ENCODE results near the gene LMF1.

The LMF1 gene

DNA sequence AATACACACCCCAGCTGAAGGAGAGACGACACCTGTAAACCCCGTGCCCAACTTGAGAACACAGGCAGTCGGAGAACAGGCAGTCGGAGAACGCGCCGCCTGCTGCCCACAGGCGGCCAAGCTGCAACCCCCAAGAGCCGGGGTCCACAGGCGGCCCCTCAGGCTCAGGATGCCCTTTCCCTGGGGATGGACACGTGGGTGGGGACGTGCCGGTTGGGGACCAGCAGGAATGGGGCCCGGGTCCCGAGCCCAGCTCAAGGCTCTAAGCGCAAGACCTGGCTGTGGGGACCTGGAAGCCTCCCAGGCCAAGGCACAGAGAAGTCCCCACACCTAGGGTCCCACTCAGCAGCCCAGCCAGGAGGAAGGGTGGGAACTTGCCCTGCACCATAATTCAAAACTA lies 90.8 kb downstream of the LMF1 start:
- DNase-seq (ENCODE audit: low spot score) = no peak
- no peak overlapping the region for H3K4me3 ChIP-seq (ENCODE audit: severe bottlenecking)
- TF ChIP-seq, protein P1, sequence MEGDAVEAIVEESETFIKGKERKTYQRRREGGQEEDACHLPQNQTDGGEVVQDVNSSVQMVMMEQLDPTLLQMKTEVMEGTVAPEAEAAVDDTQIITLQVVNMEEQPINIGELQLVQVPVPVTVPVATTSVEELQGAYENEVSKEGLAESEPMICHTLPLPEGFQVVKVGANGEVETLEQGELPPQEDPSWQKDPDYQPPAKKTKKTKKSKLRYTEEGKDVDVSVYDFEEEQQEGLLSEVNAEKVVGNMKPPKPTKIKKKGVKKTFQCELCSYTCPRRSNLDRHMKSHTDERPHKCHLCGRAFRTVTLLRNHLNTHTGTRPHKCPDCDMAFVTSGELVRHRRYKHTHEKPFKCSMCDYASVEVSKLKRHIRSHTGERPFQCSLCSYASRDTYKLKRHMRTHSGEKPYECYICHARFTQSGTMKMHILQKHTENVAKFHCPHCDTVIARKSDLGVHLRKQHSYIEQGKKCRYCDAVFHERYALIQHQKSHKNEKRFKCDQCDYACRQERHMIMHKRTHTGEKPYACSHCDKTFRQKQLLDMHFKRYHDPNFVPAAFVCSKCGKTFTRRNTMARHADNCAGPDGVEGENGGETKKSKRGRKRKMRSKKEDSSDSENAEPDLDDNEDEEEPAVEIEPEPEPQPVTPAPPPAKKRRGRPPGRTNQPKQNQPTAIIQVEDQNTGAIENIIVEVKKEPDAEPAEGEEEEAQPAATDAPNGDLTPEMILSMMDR (IDR thresholded peaks at IDR 0.05; ENCODE audit: poor library complexity, severe bottlenecking) = no peak
- no peak for ATAC-seq (ENCODE audit: low read depth)
- peaks cover 5% of the 10 kb centered on the region for H3K9me3 ChIP-seq (ENCODE audit: severe bottlenecking)
- H3K27me3 ChIP-seq (ENCODE audit: insufficient read depth, poor library complexity, severe bottlenecking) = no peaks in the 10 kb centered on the region
- H3K27ac ChIP-seq (ENCODE audit: poor library complexity, severe bottlenecking) = no peak overlapping the region
- no peaks in the 10 kb centered on the region for H3K36me3 ChIP-seq (ENCODE audit: low read depth)
- no peaks in the 10 kb centered on the region for H3K4me1 ChIP-seq (ENCODE audit: insufficient read depth, poor library complexity, severe bottlenecking)

DNA sequence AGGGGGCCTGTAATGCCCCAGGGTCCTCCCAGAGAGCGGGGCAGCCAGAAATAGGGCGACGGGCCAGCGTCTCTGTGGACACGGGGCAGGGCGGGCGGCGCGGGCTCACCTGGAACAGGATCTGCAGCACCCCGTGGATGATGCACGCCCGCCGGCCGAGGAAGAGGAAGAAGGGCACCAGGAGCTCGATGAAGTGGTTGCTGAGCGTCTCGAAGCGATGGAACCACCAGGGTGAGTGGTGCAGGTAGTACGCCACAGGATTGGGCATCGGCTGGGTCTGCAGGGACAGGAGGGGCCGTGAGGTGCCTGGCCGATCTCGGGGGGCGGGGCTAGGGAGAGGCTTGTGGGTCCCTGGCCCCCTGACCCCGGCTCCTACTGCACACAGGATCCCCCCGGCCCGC lies 91.3 kb downstream of the LMF1 start:
- H3K4me1 ChIP-seq (ENCODE audit: insufficient read depth, poor library complexity, severe bottlenecking) = no peaks in the 10 kb centered on the region
- H3K27me3 ChIP-seq (ENCODE audit: insufficient read depth, poor library complexity, severe bottlenecking) = no peaks in the 10 kb centered on the region
- TF ChIP-seq, protein P1 (IDR thresholded peaks at IDR 0.05; ENCODE audit: poor library complexity, severe bottlenecking) = no peak

DNA sequence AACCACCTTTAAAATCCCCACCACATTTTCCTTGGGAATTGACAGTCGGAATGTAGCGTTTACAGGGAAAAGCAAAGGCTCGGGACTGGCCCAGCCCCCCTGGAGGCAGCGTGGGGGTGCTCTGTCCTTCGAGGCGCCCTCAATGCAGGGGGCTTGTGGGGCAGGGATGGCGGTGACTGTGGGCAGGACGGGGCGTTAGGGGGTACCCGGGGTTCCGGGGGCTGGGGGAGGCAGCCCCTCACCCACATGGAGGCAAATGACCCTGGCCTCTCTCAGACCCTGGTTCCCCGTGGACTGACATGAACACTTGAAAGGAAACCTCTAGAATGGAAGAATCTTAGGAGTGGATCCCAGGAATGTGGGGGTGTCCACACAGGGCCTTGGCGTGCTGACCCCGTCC lies 91.9 kb downstream of the LMF1 start:
- no peak overlapping the region for H3K27ac ChIP-seq (ENCODE audit: poor library complexity, severe bottlenecking)
- no peaks in the 10 kb centered on the region for H3K4me1 ChIP-seq (ENCODE audit: insufficient read depth, poor library complexity, severe bottlenecking)
- TF ChIP-seq, protein P1 (IDR thresholded peaks at IDR 0.05; ENCODE audit: poor library complexity, severe bottlenecking) = no peak
- peaks cover 2% of the 10 kb centered on the region for H3K9me3 ChIP-seq (ENCODE audit: severe bottlenecking)
- H3K4me3 ChIP-seq (ENCODE audit: severe bottlenecking) = no peak overlapping the region
- no peaks in the 10 kb centered on the region for H3K36me3 ChIP-seq (ENCODE audit: low read depth)
- DNase-seq (ENCODE audit: low spot score) (no peak), ATAC-seq (ENCODE audit: low read depth) (no peak)
- no peaks in the 10 kb centered on the region for H3K27me3 ChIP-seq (ENCODE audit: insufficient read depth, poor library complexity, severe bottlenecking)

More for the DNA sequence above, 91.3 kb downstream of the LMF1 start:
- Histone ChIP-seq H3K9me3 (ENCODE audit: severe bottlenecking) (peaks cover 5% of the 10 kb centered on the region), H3K4me3 (ENCODE audit: severe bottlenecking) (no peak overlapping the region), H3K27ac (ENCODE audit: poor library complexity, severe bottlenecking) (no peak overlapping the region), H3K36me3 (ENCODE audit: low read depth) (no peaks in the 10 kb centered on the region)
- peak; percentile 73 for DNase-seq (ENCODE audit: low spot score)
- no peak for ATAC-seq (ENCODE audit: low read depth)

DNA sequence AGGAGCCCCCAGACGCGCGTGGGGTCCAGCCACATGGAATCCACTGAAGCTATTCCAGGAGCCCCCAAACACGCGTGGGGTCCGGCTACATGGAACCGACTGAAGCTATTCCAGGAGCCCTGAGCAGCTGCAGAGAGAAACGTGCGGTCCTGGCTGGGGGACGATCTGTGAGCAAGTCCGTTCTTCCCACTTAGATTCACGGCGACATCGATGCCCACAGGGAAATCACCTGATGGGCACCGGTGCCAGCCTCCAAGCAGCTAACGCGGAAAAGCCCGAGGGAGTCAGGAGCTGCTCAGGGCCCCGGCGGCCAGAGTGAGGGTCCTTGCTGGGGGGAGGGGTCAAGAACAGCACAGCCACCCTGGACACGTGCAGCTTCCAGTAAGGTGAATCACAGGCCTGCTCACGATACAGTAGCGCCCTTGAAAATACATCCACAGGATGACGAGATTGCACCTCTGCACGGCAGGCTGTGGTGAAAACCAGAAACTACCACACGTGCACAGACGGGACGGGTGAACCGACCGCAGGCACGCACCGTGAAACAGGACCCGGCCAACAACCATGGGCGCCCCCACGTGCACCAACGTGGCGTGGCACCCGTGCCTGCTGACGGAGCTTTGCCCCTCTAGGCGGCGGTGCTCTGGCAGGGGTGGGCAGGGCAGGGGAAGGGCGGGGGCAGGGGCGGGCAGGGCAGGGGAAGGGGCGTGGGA lies 92.6 kb downstream of the LMF1 start:
- Histone ChIP-seq H3K4me1 (ENCODE audit: insufficient read depth, poor library complexity, severe bottlenecking) (no peaks in the 10 kb centered on the region), H3K36me3 (ENCODE audit: low read depth) (no peaks in the 10 kb centered on the region), H3K9me3 (ENCODE audit: severe bottlenecking) (no peaks in the 10 kb centered on the region), H3K27me3 (ENCODE audit: insufficient read depth, poor library complexity, severe bottlenecking) (no peaks in the 10 kb centered on the region), H3K27ac (ENCODE audit: poor library complexity, severe bottlenecking) (no peak overlapping the region), H3K4me3 (ENCODE audit: severe bottlenecking) (no peak overlapping the region)
- TF ChIP-seq, protein P1 (IDR thresholded peaks at IDR 0.05; ENCODE audit: poor library complexity, severe bottlenecking) = no peak
- no peak for ATAC-seq (ENCODE audit: low read depth)
- DNase-seq (ENCODE audit: low spot score) = peak; percentile 63

Measured in RWPE2 (cell line).